Natural killer cell (primary cell): Measurements from ENCODE around the gene RNASE11. TPM values are rescaled to one million over a fixed set of nuclear protein-coding genes. Genes with fewer than 3 reads are reported as not detected.
"Not testable (repeated sequence)": the region's sequence is repeated elsewhere in the genome, so short reads cannot be mapped to it uniquely, and the experiment has no call there.

Source experiments
- ATAC-seq, 3 donors: fragments of 150-1000 bp in 2 of 3; fragments of 200-7000 bp in 1 of 3; cut with Tn5 transposase; 1 replicate in 1 of 3; 2 replicates in 2 of 3; pipeline ENCODE4 v1.10.0; 2021; ENCODE audit warnings: mild to moderate bottlenecking in 2 of 3, moderate library complexity in 2 of 3
- DNase-seq, 2 donors: peaks; one replicate each; pipeline versions ENCODE4 v3.0.0 to v3.0.0-alpha.2; 2013 to 2021; ENCODE audit warnings: mixed read lengths in 1 of 2
- H3K27ac ChIP-seq: one replicate; pipeline ENCODE4 v1.5.1; 2013; ENCODE audit warnings: mild to moderate bottlenecking, low read length
- H3K27me3 ChIP-seq: one replicate; pipeline ENCODE4 v1.6.1; 2013; ENCODE audit warnings: low read length; ENCODE audit not compliant: control insufficient read depth, insufficient read depth
- H3K36me3 ChIP-seq: one replicate; pipeline ENCODE4 v1.6.1; 2013; ENCODE audit warnings: low read length; ENCODE audit not compliant: control insufficient read depth, insufficient read depth
- H3K4me1 ChIP-seq: one replicate; pipeline ENCODE4 v1.6.1; 2013; ENCODE audit warnings: low read length; ENCODE audit not compliant: control insufficient read depth, insufficient read depth
- H3K4me3 ChIP-seq: one replicate; pipeline ENCODE4 v1.5.1; 2013; ENCODE audit warnings: low read length
- H3K9me3 ChIP-seq: one replicate; pipeline ENCODE4 v1.6.1; 2013; ENCODE audit warnings: low read length; ENCODE audit not compliant: control insufficient read depth, insufficient read depth
- H3K27ac Mint-ChIP-seq, 2 donors: one replicate each; pipeline ENCODE4 v1.8.0; 2022; ENCODE audit warnings: mild to moderate bottlenecking in 2 of 2, mixed read lengths in 2 of 2, moderate library complexity in 1 of 2
- H3K27me3 Mint-ChIP-seq, 2 donors: one replicate each; pipeline ENCODE4 v1.8.0; 2022; ENCODE audit warnings: low read depth in 2 of 2, mixed read lengths in 2 of 2
- H3K36me3 Mint-ChIP-seq: one replicate; pipeline ENCODE4 v1.8.0; 2022; ENCODE audit warnings: mixed read lengths
- H3K4me1 Mint-ChIP-seq, 2 donors: one replicate each; pipeline ENCODE4 v1.8.0; 2022; ENCODE audit warnings: mixed read lengths in 2 of 2
- H3K4me3 Mint-ChIP-seq: one replicate; pipeline ENCODE4 v1.8.0; 2022; ENCODE audit warnings: mild to moderate bottlenecking, moderate library complexity, mixed read lengths
- H3K9me3 Mint-ChIP-seq, 2 donors: one replicate each; pipeline ENCODE4 v1.8.0; 2022; ENCODE audit warnings: mixed read lengths in 2 of 2
- CTCF ChIP-seq: fragments of 200-600 bp; IDR thresholded peaks from one replicate; pipeline ENCODE4 v1.8.0; 2022; ENCODE audit warnings: antibody characterized with exemption
- WGBS: methylation state at CpG from one replicate; pipeline ENCODE4 v1.1.7; 2013; ENCODE audit warnings: missing lambda C conversion rate; ENCODE audit not compliant: insufficient coverage; 5-methylcytosine and 5-hydroxymethylcytosine counted together
- intact Hi-C: fragments of 100-400 bp; cut with micrococcal nuclease; formaldehyde crosslinking; loops from one replicate; pipeline ENCODE4 v1.14.2; 2022
- total RNA-seq, 4 donors: library from RNA; stranded (reverse); fragments of 120-200 nt in 1 of 4; gene quantifications; one replicate each; pipeline versions ENCODE4 v1.2.3 to v1.2.4, GENCODE V29; 2013 to 2022

RNASE11 gene
- total RNA-seq, 3 donors from 2014 or later (not counting 1 experiment from before 2014, with no cell fraction given), result not detected

DNA sequence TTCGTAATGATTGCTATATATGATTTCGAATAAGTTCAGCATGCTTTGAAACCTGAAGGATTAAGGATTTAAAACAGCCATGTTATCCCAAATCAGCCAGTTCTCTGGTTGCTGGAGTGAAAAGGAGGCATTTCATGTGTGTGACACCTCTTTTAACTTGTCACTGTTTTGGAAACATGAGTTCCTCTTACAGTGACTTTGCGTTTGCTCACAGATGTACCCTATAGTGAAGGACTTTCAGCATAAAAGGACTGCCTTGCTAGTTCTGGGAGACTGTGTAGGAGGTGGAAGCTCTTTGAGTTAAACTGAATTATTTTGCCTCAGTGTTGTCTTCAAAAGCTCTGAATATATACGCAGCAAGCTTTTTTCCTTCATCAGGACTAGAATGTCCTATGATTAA lies 7.6 kb downstream of the RNASE11 start:
- 75% methylated on average over 4 of the region's 4 CpGs for WGBS
- Histone ChIP-seq H3K4me1 (no peaks in the 10 kb centered on the region), H3K9me3 (no peaks in the 10 kb centered on the region), H3K27me3 (no peaks in the 10 kb centered on the region), H3K36me3 (no peaks in the 10 kb centered on the region), H3K4me3 (no peak overlapping the region), H3K27ac (no peak overlapping the region)
- no peak overlapping the region for H3K4me3 Mint-ChIP-seq
- intact Hi-C loops, result no loop called here
- no peaks in the 10 kb centered on the region for H3K36me3 Mint-ChIP-seq
- no peaks in the 10 kb centered on the region for H3K9me3 Mint-ChIP-seq
- no peak for TF ChIP-seq CTCF
- DNase-seq, result no peak
- H3K27me3 Mint-ChIP-seq, result peaks cover 3 to 16% of the 10 kb centered on the region in 2 donors
- no peak for ATAC-seq
- H3K4me1 Mint-ChIP-seq, result no peaks in the 10 kb centered on the region
- H3K27ac Mint-ChIP-seq, result no peak overlapping the region

- WGBS, result 65% methylated on average over 14 of the region's 14 CpGs
- peaks cover 4 to 13% of the 10 kb centered on the region in 2 donors for H3K27me3 Mint-ChIP-seq
- Histone ChIP-seq H3K27me3 (no peaks in the 10 kb centered on the region), H3K4me3 (no peak overlapping the region), H3K36me3 (no peaks in the 10 kb centered on the region), H3K9me3 (no peaks in the 10 kb centered on the region), H3K4me1 (no peaks in the 10 kb centered on the region), H3K27ac (no peak overlapping the region)
- TF ChIP-seq CTCF, result no peak
- no peak overlapping the region for H3K27ac Mint-ChIP-seq
- no peaks in the 10 kb centered on the region for H3K9me3 Mint-ChIP-seq
- no peak for DNase-seq
- intact Hi-C loops, result no loop called here
- no peak overlapping the region for H3K4me3 Mint-ChIP-seq
- H3K4me1 Mint-ChIP-seq, result no peaks in the 10 kb centered on the region
- ATAC-seq, result no peak
- no peaks in the 10 kb centered on the region for H3K36me3 Mint-ChIP-seq
Observed at GRCh38 chr14:20578784-20579502, 8.9 kb downstream of the RNASE11 start.

GRCh38 chr14:20578325-20578724 lies 9.5 kb downstream of the RNASE11 start:
- H3K36me3 Mint-ChIP-seq, result no peaks in the 10 kb centered on the region
- intact Hi-C loops, result no loop called here

DNA sequence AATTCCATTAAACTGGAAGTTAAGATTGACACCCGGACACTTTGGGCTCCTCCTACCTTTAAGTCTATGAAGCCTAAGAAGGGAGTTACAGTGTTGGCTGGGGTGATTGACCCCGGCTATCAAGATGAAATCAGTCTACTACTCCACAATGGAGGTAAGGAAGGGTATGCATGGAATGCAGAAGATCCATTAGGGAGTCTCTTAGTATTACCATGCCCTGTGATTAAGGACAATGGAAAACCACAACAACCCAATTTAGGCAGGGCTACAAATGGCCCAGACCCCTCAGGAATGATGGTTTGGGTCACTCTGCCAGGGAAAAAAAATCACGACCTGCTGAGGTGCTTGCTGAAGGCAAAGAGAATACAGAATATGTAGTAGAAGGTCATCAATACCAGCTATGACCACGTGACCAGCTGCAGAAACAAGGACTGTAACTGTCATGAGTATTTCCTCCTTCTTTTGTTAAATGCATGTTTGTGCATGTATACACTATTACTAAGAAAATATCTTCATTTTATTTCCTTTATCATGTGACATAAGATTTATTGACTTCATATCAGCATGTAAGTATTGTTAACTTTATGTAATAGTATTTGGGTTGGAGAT lies 15.3 kb downstream of the RNASE11 start:
- H3K27me3 Mint-ChIP-seq, result peaks cover 4 to 10% of the 10 kb centered on the region in 2 donors
- WGBS, result 88% methylated on average over 2 of the region's 4 CpGs
- ATAC-seq, H3K27me3 ChIP-seq, H3K4me1 ChIP-seq, H3K27ac ChIP-seq, H3K9me3 ChIP-seq, H3K4me3 Mint-ChIP-seq, H3K4me1 Mint-ChIP-seq, H3K27ac Mint-ChIP-seq, DNase-seq, H3K36me3 Mint-ChIP-seq, H3K9me3 Mint-ChIP-seq, H3K36me3 ChIP-seq, H3K4me3 ChIP-seq, intact Hi-C loops: not testable (repeated sequence)

More at GRCh38 chr14:20578325-20578724, 9.5 kb downstream of the RNASE11 start:
- H3K4me3 Mint-ChIP-seq, result no peak overlapping the region
- Histone ChIP-seq H3K36me3 (no peaks in the 10 kb centered on the region), H3K4me3 (no peak overlapping the region), H3K27me3 (no peaks in the 10 kb centered on the region), H3K4me1 (no peaks in the 10 kb centered on the region), H3K27ac (no peak overlapping the region), H3K9me3 (no peaks in the 10 kb centered on the region)
- no peak for DNase-seq
- 96% methylated on average over 3 of the region's 3 CpGs for WGBS
- no peak for ATAC-seq
- no peaks in the 10 kb centered on the region for H3K9me3 Mint-ChIP-seq
- peaks cover 4 to 10% of the 10 kb centered on the region in 2 donors for H3K27me3 Mint-ChIP-seq
- H3K4me1 Mint-ChIP-seq, result no peaks in the 10 kb centered on the region
- no peak for TF ChIP-seq CTCF
- H3K27ac Mint-ChIP-seq, result no peak overlapping the region

GRCh38 chr14:20570720-20571119 lies 17.1 kb downstream of the RNASE11 start:
- H3K27ac Mint-ChIP-seq, intact Hi-C loops, H3K9me3 Mint-ChIP-seq, H3K9me3 ChIP-seq, H3K36me3 ChIP-seq, H3K4me1 ChIP-seq, H3K4me1 Mint-ChIP-seq, H3K27me3 ChIP-seq, ATAC-seq, DNase-seq, H3K4me3 ChIP-seq, H3K36me3 Mint-ChIP-seq, H3K4me3 Mint-ChIP-seq, H3K27ac ChIP-seq: not testable (repeated sequence)
- 0% methylated on average over 1 of the region's 1 CpG for WGBS
- H3K27me3 Mint-ChIP-seq, result peaks cover 4 to 10% of the 10 kb centered on the region in 2 donors

DNA sequence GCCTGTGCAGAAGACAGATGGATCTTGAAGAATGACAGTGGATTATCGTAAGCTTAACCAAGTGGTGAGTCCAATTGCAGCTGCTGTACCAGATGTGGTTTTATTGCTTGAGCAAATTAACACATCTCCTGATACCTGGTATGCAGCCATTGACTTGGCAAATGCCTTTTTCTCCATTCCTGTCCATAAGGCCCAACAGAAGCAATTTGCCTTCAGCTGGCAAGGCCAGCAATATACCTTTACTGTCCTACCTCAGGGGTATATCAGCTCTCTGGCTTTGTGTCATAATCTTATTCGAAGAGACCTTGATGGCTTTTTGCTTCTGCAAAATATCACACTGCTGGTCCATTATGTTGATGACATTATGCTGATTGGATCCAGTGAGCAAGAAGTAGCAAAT lies 17.9 kb downstream of the RNASE11 start:
- intact Hi-C loops, ATAC-seq, H3K9me3 ChIP-seq, H3K36me3 ChIP-seq, H3K4me3 Mint-ChIP-seq, H3K27me3 ChIP-seq, H3K4me1 ChIP-seq, H3K36me3 Mint-ChIP-seq, DNase-seq, H3K27ac ChIP-seq, H3K4me3 ChIP-seq, H3K4me1 Mint-ChIP-seq, H3K9me3 Mint-ChIP-seq, H3K27ac Mint-ChIP-seq, H3K27me3 Mint-ChIP-seq: not testable (repeated sequence)
- WGBS, result 94% methylated on average over 2 of the region's 2 CpGs
